HG03439 (cell line): Measurements from ENCODE around the gene AVL9.
"Not testable (repeated sequence)": the region's sequence is repeated elsewhere in the genome, so short reads cannot be mapped to it uniquely, and the experiment has no call there.

Source experiments
- ATAC-seq: cut with Tn5 transposase; IDR thresholded peaks from one replicate; pipeline ENCODE4 v1.9.1; 2021; ENCODE audit warnings: mild to moderate bottlenecking, moderate library complexity; ENCODE audit not compliant: unreplicated experiment

AVL9 gene

DNA sequence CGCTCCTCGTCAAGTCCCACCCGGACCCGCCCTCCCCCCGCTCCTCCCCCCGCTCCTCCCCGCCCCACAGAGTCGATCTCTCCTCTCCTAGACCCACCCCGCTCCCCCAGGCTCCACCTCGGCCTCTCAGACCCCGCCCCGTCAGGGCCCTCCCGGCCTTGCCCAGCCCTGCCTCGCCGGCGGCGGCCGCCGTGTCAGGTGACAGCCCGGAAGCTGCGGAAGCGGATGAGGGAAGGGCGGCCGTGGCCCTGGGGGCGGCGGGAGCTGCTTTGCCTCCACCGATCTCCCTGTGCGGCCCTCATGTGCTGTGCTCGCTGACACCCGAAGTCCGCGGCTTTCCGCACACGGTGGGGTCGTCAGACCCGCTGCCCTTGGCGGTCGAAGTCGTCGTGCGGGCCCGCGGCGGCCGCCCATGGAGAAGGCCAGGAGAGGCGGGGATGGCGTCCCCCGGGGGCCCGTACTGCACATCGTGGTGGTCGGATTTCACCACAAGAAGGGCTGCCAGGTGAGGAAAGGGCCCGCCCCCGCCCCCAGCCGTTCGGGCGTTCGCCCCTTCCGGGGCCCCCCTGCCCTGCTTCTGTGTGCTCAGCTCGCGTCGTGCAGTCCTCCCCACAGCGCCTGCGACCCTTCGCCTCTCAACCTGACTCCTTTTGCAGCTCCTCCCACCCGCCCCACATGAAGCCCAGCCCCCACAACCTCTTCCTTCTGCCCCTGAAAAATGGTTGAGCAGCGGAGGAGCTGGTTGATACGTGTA is at the start of gene AVL9:
AVL9 (plus strand) TSS at position 192 of the 754 bp plus-strand sequence; CDS start at position 413, 221 bp downstream.
- ATAC-seq, result peak; percentile 94

DNA sequence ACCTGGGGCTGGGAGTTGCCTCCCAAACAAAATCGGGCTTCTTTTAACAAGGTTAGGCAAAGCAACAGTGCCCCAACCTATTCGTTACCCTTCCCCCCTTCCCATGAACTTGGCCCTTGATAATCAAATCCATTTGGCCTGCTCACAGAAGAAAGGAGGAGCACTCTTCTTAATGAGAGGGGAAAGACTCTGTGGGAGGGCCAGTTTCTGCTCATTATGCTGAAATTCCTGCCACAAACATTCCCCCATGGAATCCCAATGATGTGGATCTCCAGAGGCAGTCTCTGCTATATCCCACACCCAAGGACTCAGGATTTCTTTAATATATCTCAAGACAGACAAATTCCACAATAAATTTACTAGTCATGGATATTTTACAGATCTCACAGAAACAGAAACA is 48.1 kb upstream of the AVL9 start:
- no peak for ATAC-seq

DNA sequence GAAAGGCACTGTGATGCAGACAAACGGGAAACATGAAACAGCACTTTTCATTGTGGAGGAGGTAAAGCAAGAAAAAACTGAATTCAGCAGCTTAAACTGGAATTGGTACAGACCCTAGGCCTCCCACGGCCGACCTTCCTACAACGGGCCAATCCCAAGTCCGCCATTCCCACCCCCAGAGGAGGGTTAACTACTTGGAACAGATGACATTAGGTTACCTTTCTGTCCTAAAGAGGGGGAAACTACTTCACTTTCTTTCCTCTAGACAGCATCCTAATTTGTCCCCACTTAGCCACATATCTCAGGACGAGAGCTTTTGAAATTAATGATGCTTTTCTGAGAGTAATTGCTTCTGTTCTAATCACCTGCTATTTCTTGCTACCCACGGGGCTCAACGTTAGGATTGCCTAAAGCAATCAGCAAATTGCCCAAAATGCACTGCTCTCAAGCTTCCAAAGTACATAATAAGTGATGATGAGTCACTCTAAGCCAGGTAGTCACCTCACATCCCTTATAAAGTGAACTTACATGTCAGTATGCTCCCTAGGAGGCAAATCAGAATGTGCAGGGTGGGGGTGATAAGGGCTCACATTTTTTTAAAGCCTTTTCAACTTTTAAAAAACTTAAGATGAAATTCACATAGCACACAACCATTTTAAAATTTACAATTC is 41.8 kb upstream of the AVL9 start:
- ATAC-seq, result no peak

DNA sequence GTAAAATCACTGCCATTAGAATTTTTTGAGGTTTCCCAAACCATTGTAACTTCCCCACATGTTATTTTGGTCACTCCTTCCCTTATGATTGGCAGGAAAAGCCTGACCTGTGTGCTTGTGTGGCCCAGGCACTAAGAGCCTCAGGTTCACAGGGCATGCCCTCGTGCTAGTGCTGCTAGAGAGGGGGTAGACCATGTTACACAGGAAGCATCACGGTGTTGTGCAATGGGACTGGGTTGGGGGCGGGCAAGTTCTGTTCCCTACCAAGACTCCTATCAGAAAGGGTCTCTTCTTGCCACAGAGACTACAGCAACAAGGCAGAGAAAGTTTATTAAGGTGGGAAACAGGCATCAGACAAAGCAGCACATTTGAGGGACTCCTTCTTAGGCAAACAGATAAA is 37.3 kb upstream of the AVL9 start:
- ATAC-seq, result no peak

DNA sequence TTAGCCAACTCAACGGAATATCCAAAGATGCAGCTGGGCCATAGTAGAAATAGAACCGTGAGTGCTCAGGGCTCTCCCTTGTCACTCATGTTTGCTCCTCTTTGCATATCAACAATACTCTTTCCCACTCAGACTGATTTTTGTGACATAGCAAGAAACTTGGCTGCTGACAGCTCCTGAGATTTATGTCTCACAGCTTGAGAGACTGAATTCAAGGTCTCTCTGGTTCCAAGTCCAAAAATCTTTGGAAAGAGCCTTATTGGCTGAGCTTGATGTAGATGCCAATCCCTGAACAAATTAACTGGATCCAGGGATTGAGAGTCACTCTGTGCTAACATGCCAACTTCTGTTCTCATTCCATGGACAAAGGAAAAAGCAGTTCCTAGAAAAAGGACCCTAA is 35.5 kb upstream of the AVL9 start:
- no peak for ATAC-seq

DNA sequence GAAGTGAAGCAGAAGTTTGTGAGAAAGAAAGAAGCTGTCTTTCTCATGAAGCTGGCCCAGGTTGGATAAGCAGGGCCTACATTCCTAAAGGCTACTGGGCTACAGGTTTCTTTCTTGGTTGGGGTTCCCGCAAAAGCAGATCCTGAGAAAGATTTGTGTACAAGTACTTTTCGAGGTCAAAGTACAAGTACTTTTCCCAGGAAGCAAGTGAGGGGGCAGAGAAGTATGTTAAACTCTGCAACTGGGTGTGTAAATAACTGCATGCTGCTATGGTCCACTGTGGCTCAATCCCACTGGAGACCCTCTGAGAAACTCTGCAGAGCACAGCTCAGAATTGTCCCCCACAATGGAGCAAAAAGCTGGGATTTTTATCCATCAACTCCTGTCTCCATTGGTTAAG is 33.8 kb upstream of the AVL9 start:
- ATAC-seq, result no peak

DNA sequence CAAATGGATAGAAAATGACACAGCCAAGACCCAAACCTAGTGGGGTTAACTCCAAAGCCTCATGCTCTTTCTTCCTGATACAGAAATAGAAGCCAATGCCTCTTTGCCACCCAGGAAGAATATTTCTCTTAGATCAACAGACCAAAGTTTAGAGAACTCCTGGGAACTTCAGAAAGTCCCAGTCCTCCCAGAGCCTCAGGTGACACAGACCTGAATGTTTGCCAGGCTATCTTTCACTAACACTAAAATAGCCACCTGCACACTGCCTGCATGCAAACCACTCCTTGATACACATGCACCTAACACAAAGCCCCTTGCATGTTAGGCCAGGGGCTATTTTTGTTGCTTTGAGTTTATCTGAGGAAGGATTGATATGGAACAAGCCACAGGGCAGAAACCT is 32.8 kb upstream of the AVL9 start:
- ATAC-seq, result no peak

DNA sequence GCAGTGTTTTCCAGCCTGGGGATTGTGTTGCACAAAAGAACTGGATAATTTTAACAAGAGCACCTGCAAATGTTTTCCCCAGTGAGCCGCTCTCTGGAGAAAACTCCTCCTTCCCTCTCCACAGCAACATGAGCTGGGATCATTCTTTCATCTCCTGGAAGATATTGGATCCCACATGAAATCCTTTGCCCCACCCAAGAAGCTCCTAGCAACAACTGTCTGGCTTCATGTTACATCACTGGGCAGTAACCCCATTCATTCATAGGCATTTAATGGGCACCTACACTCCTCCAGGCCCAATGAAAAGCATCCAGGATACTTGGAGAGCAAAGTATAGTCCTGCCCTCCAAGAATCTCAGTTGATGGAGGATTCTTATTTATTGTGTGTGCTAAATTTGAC is 32.3 kb upstream of the AVL9 start:
- no peak for ATAC-seq

DNA sequence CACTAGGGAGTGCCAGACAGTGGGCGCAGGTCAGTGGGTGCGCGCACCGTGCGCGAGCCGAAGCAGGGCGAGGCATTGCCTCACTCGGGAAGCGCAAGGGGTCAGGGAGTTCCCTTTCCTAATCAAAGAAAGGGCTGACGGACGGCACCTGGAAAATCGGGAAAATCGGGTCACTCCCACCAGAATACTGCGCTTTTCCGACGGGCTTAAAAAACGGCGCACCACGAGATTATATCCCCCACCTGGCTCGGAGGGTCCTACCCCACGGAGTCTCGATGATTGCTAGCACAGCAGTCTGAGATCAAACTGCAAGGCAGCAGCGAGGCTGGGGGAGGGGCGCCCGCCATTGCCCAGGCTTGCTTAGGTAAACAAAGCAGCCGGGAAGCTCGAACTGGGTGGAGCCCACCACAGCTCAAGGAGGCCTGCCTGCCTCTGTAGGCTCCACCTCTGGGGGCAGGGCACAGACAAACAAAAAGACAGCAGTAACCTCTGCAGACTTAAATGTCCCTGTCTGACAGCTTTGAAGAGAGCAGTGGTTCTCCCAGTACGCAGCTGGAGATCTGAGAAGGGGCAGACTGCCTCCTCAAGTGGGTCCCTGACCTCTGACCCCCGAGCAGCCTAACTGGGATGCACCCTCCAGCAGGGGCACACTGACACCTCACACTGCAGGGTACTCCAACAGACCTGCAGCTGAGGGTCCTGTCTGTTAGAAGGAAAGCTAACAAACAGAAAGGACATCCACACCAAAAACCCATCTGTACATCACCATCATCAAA is 30.5 kb upstream of the AVL9 start:
- not testable (repeated sequence) for ATAC-seq

DNA sequence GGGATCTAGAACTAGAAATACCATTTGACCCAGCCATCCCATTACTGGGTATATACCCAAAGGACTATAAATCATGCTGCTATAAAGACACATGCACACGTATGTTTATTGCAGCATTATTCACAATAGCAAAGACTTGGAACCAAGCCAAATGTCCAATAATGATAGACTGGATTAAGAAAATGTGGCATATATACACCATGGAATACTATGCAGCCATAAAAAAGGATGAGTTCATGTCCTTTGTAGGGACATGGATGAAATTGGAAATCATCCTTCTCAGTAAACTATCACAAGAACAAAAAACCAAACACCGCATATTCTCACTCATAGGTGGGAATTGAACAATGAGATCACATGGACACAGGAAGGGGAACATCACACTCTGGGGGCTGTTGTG is 25.3 kb upstream of the AVL9 start:
- ATAC-seq, result not testable (repeated sequence)

DNA sequence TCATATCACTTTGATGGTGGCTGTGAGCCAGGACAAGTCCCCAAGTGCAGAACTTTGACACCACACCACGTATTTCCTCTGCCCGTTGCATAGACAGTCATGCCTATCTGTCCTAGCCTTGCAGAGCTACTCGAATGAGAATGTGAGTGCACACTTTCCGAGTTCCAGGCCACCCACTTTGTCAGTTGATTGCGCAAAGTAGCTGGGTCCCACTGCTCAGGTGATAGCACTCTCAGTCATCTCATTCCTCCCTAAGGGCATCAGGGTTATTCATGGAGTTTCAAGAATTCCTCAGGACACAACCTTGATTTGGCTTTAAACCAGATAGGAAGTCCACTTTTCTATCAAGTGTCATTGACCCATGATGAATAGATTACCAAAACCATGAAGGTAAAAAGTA is 24.4 kb upstream of the AVL9 start:
- no peak for ATAC-seq

DNA sequence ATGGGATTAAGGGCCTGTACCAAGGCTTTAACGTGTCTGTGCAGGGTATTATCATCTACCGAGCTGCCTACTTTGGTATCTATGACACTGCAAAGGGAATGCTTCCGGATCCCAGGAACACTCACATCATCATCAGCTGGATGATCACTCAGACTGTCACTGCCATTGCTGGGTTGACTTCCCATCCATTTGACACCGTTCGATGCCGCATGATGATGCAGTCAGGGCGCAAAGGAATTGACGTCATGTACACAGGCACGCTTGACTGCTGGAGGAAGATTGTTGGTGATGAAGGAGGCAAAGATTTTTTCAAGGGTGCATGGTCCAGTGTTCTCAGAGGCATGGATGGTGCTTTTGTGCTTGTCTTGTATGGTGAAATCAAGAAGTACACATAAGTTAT is 23.3 kb upstream of the AVL9 start:
- ATAC-seq, result no peak

DNA sequence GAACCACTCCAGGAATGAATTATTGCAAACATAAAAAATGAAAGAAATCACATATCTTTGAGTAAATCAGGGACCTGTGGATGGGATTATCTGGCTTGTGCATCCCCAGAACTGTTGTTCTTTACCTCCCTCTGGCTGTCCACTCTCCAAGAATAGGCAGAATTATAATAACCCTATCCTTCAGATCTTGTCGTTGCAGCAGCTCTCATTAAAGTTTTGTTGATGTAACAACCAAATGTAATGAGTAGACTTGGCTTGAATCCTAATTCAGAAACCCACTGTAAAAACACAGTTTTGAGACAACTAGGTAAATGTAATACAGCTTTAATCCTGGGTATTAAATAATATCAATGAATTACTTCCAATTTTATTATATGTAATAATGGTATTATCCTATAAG is 21.3 kb upstream of the AVL9 start:
- no peak for ATAC-seq

DNA sequence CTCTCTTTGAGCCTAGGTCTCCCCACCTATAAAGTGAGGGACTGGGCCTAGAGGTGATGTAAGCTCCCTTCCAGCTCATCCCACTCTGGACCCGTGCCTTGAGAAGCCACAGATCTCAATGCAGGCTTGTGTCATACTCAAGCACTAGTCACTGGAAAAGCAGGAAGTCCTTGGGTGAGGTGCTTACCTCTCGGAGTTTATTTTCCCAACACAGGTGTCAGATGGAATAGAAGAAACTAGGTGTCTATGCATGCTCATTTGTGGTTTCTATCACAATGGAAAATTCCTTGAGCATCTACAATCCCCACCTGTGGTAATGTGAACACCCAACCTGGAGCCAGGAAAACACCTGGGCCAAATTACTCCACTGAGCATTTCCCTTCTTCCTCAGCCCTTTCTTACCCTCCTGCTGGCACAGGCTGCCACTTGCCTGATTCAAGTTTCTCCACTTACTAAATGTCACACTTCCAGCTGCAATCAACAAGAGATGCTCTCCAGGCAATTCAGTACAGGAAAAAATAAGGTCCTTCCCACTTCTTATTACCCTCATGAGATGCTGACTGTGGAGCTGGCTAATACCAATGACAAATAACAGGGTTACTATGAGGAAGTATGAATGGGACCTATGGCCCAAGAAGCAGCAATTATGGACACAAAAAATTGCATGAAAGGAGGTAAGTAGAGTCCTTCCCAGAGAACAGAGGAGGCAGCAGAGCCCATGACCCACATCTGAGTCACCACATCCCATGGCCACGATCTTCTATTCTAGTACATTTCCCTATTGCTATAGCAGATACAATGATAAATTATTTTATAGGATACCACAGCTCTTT is 18.3 kb upstream of the AVL9 start:
- ATAC-seq, result no peak

DNA sequence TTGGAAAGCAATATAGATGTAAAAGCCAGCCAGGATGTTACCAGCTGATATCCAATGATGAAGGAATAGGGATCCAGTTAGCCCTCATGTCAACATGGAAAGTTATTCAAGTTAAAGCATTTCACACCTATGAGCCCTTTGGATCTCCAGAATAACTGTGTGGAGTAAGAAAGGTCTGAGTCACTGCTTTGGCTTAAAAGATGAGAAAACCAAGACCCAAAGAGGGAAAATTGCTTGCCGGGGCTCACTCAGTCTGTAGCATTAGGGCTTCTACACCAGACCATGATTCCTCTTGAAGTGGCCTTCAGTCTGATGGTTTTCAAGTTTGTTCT is 17.7 kb upstream of the AVL9 start:
- no peak for ATAC-seq

DNA sequence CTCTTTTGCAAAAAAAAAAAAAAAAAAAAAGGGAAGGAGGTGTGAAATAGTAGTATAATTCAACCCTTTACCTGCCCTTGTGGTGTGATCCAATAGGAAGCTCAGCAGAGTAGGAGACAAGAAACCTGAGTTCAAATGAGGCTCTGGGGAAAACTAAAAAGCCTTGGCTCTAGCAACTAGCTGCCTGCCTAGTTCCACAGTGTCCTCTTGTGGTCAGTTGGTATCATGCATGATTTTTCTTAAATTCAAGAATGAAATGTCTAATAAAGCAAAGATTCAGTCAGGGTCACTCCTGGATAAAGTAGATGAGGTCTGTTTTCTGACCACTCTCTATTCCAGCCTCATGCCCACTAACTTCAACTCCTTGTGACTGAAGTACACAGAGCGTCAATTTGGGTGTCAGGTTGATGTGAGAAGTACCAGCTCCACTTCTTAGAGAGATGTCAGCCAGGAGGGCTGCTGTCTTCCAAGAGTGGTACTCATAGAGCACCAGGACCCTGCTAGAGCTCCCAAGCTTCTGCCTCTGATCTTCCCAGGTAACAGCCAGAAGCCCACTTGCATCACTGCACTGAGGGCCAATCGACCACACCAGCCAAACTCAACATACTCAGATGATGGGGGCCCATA is 15.6 kb upstream of the AVL9 start:
- ATAC-seq, result no peak

DNA sequence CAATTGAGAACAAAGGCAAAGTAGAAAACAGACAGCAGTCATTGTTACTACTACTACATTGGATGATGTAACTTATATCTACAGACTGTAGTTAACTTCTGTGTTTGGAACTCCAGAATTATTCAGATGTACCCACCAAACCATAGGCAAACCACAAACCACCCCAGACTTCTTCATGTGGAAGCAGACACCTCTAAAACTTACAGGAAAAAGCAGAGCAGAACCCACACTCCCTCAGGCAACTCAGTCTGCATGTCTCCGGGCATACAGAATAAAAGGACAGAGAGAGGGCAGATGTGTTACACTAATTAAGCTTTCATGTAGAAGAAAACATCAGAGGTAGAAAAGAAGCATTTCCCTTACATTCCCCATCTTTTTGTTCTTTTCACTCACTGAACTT is 14.1 kb upstream of the AVL9 start:
- ATAC-seq, result no peak

DNA sequence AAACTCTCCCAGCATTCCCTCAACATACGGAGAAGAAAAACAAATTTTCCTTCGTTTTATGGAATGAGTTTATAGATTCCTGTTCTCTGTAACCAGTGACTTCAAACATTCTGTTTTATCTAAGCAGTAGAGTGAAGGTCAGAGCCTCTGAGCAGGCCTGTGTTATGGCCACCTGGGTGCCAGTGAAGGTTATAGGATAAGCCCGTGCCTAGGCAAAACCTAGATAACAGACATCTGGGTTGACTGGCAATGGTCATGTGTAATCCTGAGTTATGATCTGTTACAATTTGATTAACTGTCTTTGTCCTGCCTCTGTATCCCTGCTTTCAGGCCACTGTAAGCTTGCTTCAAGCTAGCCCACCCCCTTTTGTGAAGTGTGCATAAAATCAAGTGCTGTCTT is 13.4 kb upstream of the AVL9 start:
- ATAC-seq, result no peak

DNA sequence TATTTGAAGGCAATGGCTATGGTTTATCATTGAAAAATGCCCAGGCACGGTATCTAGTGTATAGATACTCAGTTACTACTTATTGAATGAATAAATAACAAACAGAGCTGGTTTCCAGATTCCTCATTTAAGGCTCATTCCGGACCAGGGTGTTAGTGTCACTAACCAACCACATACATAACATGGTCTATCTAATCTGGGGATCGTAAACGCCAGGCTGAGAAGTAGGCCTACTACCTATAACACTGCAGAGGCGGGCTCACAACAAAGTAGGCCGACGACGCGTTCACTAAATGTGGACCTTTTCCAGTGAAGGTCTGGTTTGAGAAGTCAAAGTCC is 5.5 kb upstream of the AVL9 start:
- ATAC-seq, result peak; percentile 21

DNA sequence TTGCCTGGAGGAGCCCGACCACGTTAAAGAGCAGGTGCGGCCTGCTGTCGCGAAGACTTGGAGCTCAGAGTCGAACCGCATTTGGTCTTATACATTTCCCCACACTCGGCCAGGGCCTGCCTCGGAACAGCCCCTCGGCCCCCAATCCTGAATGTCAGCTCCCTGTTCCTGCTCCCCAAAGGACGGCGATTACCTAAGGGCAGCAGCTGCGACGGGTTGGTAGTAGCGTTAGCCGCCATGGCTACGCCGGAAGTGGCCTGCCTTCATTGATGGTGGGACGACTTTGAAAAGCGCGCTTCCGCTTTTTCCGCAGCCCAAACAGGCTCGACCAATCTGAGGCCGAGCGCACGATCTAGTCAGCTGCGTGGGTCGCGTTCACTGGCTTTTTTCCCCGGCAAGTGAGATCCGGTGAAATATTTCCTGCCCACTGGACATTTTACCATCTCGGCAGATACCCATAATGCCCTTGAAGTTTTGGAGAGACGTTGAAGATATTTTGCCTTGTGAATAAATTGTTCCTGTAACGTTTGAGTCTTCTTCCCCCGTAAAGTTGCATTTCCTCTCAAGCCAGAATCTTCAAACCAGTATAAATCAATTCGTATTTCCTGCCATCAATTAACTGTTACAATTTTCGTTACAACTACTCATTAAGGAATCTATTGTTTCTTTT is 5.0 kb upstream of the AVL9 start, which contains the start of gene LSM5:
LSM5 (minus strand) TSS at position 254 of the 670 bp plus-strand sequence; CDS start at position 239, 15 bp downstream.
- ATAC-seq, result peak; percentile 89
